ENCODE measurements around the gene PIP4K2A.

DNA sequence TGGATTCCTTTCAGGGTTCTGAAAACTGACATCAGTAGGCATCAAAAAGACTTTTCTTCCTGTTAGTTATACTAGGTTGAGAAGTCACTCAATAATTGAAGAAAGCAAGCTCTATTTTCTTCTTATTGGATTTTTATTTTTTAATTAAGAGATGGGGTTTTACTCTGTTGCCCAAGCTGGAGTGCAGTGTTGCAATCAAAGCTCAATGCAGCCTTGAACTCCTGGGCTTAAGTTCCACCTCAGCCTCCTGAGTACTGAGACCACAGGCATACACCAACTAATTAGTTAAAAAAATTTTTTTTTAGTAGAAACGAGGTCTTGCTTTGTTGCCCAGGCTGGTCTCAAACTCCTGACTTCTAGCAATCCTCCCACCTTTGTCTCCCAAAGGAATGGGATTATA, 28.0 kb downstream of the PIP4K2A start:
- TF ChIP-seq EZH2 (IDR thresholded peaks at IDR 0.05) (no peak), POLR2AphosphoS5 (IDR thresholded peaks at IDR 0.05; ENCODE audit: borderline replicate concordance, low read depth, low read length) (no peak), FOXP2 (optimal IDR thresholded peaks at IDR 0.05; ENCODE audit: control extremely low read depth, extremely low read length, insufficient read depth) (no peak)

Data from SK-N-MC (cell line).